Stimulated activated CD8-positive, alpha-beta memory T cell treated with anti-CD3 and anti-CD28 coated beads, Interleukin-2, amount 100 ng/mL, for 1 hour (primary cell): ENCODE measurements around the gene REL.
A peak's percentile ranks its signal among the peaks of the same experiment; 100 is the strongest.
"Not testable (repeated sequence)": the region's sequence is repeated elsewhere in the genome, so short reads cannot be mapped to it uniquely, and the experiment has no call there.

Experiments used
- DNase-seq, 2 donors: peaks; one replicate each; pipeline ENCODE4 v3.0.0-alpha.2; 2020; ENCODE audit warnings: low read depth in 2 of 2

The REL gene

GRCh38 chr2:60881047-60881932 is at the start of gene REL:
Gene REL, plus strand, starts transcription at chr2:60881574. Its CDS starts 267 bp downstream, at chr2:60881841.
- peak; percentile 78 to 85 for DNase-seq

- DNase-seq = no peak
These were observed 49.5 kb upstream of the REL start for GRCh38 chr2:60831921-60832320.

- no peak for DNase-seq
These were observed 48.8 kb upstream of the REL start for GRCh38 chr2:60832621-60833020.

GRCh38 chr2:60834270-60834717 is 47.1 kb upstream of the REL start:
- DNase-seq = no peak

- DNase-seq = no peak
These were observed 44.9 kb upstream of the REL start for GRCh38 chr2:60836491-60836890.

GRCh38 chr2:60837123-60837522 is 44.3 kb upstream of the REL start:
- no peak for DNase-seq

- no peak for DNase-seq
These were observed 42.9 kb upstream of the REL start for GRCh38 chr2:60838481-60838880.

GRCh38 chr2:60839126-60839813 is 42.1 kb upstream of the REL start:
- DNase-seq = no peak

- DNase-seq = no peak
These were observed 40.5 kb upstream of the REL start for GRCh38 chr2:60840880-60841279.

- DNase-seq = no peak
These were observed 38.4 kb upstream of the REL start for GRCh38 chr2:60843006-60843405.

GRCh38 chr2:60844105-60844504 is 37.3 kb upstream of the REL start:
- DNase-seq = no peak

GRCh38 chr2:60847854-60848253 is 33.5 kb upstream of the REL start:
- no peak for DNase-seq

GRCh38 chr2:60849187-60849586 is 32.2 kb upstream of the REL start:
- no peak for DNase-seq

- no peak for DNase-seq
These were observed 29.0 kb upstream of the REL start for GRCh38 chr2:60852282-60852860.

GRCh38 chr2:60853531-60853930 is 27.8 kb upstream of the REL start:
- DNase-seq = no peak

GRCh38 chr2:60855989-60856669 is 25.2 kb upstream of the REL start:
- DNase-seq = no peak

- DNase-seq = no peak
These were observed 24.3 kb upstream of the REL start for GRCh38 chr2:60857056-60857455.

GRCh38 chr2:60858897-60859311 is 22.5 kb upstream of the REL start:
- DNase-seq = no peak

GRCh38 chr2:60861736-60862135 is 19.6 kb upstream of the REL start:
- DNase-seq = no peak

GRCh38 chr2:60862642-60863041 is 18.7 kb upstream of the REL start:
- no peak for DNase-seq

GRCh38 chr2:60865361-60865760 is 16.0 kb upstream of the REL start:
- not testable (repeated sequence) for DNase-seq

- DNase-seq = no peak
These were observed 14.4 kb upstream of the REL start for GRCh38 chr2:60867007-60867406.
